ENCODE measurements around the gene KIAA0753.

The KIAA0753 gene

GRCh38 chr17:6639586-6640535 is 650 bp downstream of the KIAA0753 start:
- no peak for DNase-seq

GRCh38 chr17:6639014-6639585 is 1.4 kb downstream of the KIAA0753 start:
- no peak for DNase-seq

- DNase-seq, result no peak
Observed at GRCh38 chr17:6638046-6638908, 2.2 kb downstream of the KIAA0753 start.

- DNase-seq, result no peak
Observed at GRCh38 chr17:6637458-6637840, 3.1 kb downstream of the KIAA0753 start.

- no peak for DNase-seq
Observed at GRCh38 chr17:6636616-6637457, 3.7 kb downstream of the KIAA0753 start.

- no peak for DNase-seq
Observed at GRCh38 chr17:6636105-6636504, 4.4 kb downstream of the KIAA0753 start.

- no peak for DNase-seq
Observed at GRCh38 chr17:6633263-6633662, 7.2 kb downstream of the KIAA0753 start.

GRCh38 chr17:6632530-6632929 is 8.0 kb downstream of the KIAA0753 start:
- no peak for DNase-seq

- DNase-seq, result no peak
Observed at GRCh38 chr17:6630390-6630789, 10.1 kb downstream of the KIAA0753 start.

GRCh38 chr17:6627019-6627418 is 13.5 kb downstream of the KIAA0753 start:
- no peak for DNase-seq

GRCh38 chr17:6626616-6627015 is 13.9 kb downstream of the KIAA0753 start:
- DNase-seq, result no peak

- DNase-seq, result no peak
Observed at GRCh38 chr17:6623941-6624340, 16.6 kb downstream of the KIAA0753 start.

- DNase-seq, result no peak
Observed at GRCh38 chr17:6611231-6611630, 29.3 kb downstream of the KIAA0753 start.

- no peak for DNase-seq
Observed at GRCh38 chr17:6610011-6610410, 30.5 kb downstream of the KIAA0753 start.

GRCh38 chr17:6608321-6608720 is 32.2 kb downstream of the KIAA0753 start:
- DNase-seq, result no peak

- no peak for DNase-seq
Observed at GRCh38 chr17:6605142-6605541, 35.4 kb downstream of the KIAA0753 start.

GRCh38 chr17:6603744-6604325 is 36.7 kb downstream of the KIAA0753 start:
- DNase-seq, result no peak

GRCh38 chr17:6602141-6602540 is 38.4 kb downstream of the KIAA0753 start:
- no peak for DNase-seq

- DNase-seq, result no peak
Observed at GRCh38 chr17:6599364-6599763, 41.1 kb downstream of the KIAA0753 start.

GRCh38 chr17:6597727-6598126 is 42.8 kb downstream of the KIAA0753 start:
- no peak for DNase-seq

- DNase-seq, result no peak
Observed at GRCh38 chr17:6596941-6597340, 43.6 kb downstream of the KIAA0753 start.

- no peak for DNase-seq
Observed at GRCh38 chr17:6596511-6596910, 44.0 kb downstream of the KIAA0753 start.
